ENCODE measurements around the gene UBR2.
"Not testable (repeated sequence)": the region's sequence is repeated elsewhere in the genome, so short reads cannot be mapped to it uniquely, and the experiment has no call there.

The UBR2 gene

DNA sequence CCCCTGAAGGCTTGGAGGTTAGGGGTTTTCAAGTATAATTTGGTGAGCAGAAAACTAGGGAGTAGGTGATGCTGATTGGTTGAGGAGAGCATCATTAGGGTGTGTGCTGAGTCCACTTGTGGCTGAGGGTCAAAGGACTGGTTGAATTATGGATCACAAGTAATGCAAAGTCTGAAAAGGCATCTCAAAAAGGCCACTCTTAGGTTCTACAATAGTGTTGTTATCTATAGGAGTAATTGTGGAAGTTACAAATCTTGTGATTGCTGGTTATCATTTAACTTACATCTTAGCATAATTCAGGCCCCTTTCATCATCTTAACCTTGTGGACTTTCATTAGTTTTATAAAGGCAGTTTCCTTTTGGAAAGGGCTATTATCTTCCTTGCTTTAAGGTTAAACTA, 60.8 kb downstream of the UBR2 start:
- DNase-seq (ENCODE audit: low spot score in 2 of 2) (no peak), ATAC-seq (no peak)
- no peak overlapping the region for H3K4me3 Mint-ChIP-seq
- H3K4me1 Mint-ChIP-seq: peaks cover 6% of the 10 kb centered on the region
- no peak overlapping the region for H3K27ac Mint-ChIP-seq
- no peaks in the 10 kb centered on the region for H3K9me3 Mint-ChIP-seq
- H3K36me3 Mint-ChIP-seq: peaks cover 93% of the 10 kb centered on the region

DNA sequence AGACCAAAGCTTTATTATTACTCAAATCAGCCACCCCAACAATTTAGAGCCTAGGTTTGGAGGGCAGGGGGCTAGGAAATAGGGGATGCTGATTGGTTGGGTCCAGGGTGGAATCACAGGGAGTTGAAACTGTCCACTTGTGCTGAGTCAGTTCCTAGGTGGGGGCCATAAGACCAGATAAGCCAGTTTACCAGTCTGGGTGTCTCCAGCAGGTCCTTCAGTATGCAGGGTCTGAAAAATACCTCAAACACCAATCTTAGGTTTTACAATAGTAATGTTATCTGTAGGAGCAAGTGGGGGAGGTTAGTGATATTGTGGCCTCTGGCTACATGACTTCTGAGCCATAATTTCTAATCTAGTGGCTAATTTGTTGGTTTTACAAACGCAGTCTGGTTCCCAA, 63.2 kb downstream of the UBR2 start:
- peaks cover 90% of the 10 kb centered on the region for H3K36me3 Mint-ChIP-seq
- H3K27ac Mint-ChIP-seq: peak overlapping the region; percentile 33
- no peaks in the 10 kb centered on the region for H3K9me3 Mint-ChIP-seq
- H3K4me1 Mint-ChIP-seq: peaks cover 16% of the 10 kb centered on the region
- ATAC-seq: no peak
- DNase-seq (ENCODE audit: low spot score in 2 of 2): no peak
- H3K4me3 Mint-ChIP-seq: no peak overlapping the region

DNA sequence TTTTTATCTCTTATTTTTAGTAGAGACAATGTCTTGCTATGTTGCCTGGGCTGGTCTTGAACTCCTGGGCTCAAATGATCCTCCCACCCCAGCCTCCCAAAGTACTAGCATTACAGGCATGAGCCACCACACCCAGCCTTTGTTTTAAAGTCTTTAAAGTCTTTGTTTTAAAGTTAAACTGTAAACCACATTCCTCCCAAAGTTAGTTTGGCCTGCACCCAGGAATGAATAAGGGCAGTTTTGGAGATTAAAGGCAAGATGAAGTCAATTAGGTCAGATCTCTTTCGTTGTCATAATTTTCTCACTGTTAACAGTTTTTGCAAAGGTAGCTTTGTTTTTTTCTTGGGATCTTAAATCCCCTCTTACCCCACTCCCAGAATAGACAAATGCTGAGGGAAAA, 63.8 kb downstream of the UBR2 start:
- Mint-ChIP-seq H3K4me1 (peaks cover 16% of the 10 kb centered on the region), H3K4me3 (no peak overlapping the region), H3K36me3 (peaks cover 90% of the 10 kb centered on the region), H3K27ac (peak overlapping the region; percentile 33), H3K9me3 (no peaks in the 10 kb centered on the region)
- ATAC-seq (no peak), DNase-seq (ENCODE audit: low spot score in 2 of 2) (no peak)

DNA sequence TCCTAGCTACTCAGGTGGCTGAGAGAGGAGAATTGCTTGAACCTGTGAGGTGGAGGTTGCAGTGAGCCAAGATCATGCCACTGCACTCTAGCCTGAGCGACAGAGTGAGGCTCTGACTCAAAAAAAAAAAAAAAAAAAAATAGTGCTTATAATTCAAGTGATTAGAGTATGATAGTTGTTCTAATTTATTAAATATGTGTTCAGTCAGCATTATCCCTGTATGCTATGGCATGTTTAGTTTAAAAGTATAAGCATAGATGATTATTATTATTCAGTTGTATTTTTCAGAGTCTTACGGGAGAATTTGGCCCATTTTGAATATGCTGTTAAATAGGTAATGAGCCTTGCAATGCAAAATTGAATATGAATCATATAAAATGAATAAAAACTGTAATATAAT, 64.8 kb downstream of the UBR2 start:
- peaks cover 16% of the 10 kb centered on the region for H3K4me1 Mint-ChIP-seq
- ATAC-seq (no peak), DNase-seq (ENCODE audit: low spot score in 2 of 2) (no peak)
- H3K9me3 Mint-ChIP-seq: no peaks in the 10 kb centered on the region
- H3K36me3 Mint-ChIP-seq: peaks cover 90% of the 10 kb centered on the region
- H3K27ac Mint-ChIP-seq: no peak overlapping the region
- no peak overlapping the region for H3K4me3 Mint-ChIP-seq

GRCh38 chr6:42629845-42630244, 66.0 kb downstream of the UBR2 start:
- no peak for DNase-seq (ENCODE audit: low spot score in 2 of 2)
- no peaks in the 10 kb centered on the region for H3K9me3 Mint-ChIP-seq
- H3K36me3 Mint-ChIP-seq: peaks cover 91% of the 10 kb centered on the region
- ATAC-seq: peak; percentile 62
- peaks cover 16% of the 10 kb centered on the region for H3K4me1 Mint-ChIP-seq
- H3K4me3 Mint-ChIP-seq: no peak overlapping the region
- peak overlapping the region; percentile 88 for H3K27ac Mint-ChIP-seq

- peaks cover 14% of the 10 kb centered on the region for H3K4me1 Mint-ChIP-seq
- DNase-seq (ENCODE audit: low spot score in 2 of 2): no peak
- ATAC-seq: peak; percentile 90
- peaks cover 99% of the 10 kb centered on the region for H3K36me3 Mint-ChIP-seq
- H3K9me3 Mint-ChIP-seq: no peaks in the 10 kb centered on the region
- H3K27ac Mint-ChIP-seq: peak overlapping the region; percentile 78
- H3K4me3 Mint-ChIP-seq: peak overlapping the region; percentile 25
These were observed 73.9 kb downstream of the UBR2 start for GRCh38 chr6:42637681-42638080.

GRCh38 chr6:42642794-42643193, 79.0 kb downstream of the UBR2 start:
- Mint-ChIP-seq H3K36me3 (peaks cover 97% of the 10 kb centered on the region), H3K4me3 (no peak overlapping the region), H3K27ac (peak overlapping the region; percentile 18), H3K9me3 (no peaks in the 10 kb centered on the region), H3K4me1 (peaks cover 9% of the 10 kb centered on the region)
- ATAC-seq (no peak), DNase-seq (ENCODE audit: low spot score in 2 of 2) (no peak)

DNA sequence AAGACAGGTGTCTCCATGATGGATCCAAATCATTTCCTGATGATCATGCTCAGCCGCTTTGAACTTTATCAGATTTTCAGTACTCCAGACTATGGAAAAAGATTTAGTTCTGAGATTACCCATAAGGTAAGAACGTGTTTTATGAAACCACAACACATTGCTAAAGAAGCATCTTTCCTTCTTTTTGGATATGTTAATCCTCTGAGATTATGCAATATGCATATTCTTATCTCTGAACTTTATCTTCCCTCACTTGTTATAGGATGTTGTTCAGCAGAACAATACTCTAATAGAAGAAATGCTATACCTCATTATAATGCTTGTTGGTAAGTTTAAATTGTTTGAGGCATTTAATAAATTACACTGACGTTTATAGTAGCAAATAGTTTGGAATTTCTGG, 80.4 kb downstream of the UBR2 start:
- Mint-ChIP-seq H3K4me1 (no peaks in the 10 kb centered on the region), H3K9me3 (no peaks in the 10 kb centered on the region), H3K27ac (peak overlapping the region; percentile 79), H3K4me3 (no peak overlapping the region), H3K36me3 (peaks cover 97% of the 10 kb centered on the region)
- no peak for DNase-seq (ENCODE audit: low spot score in 2 of 2)
- no peak for ATAC-seq

GRCh38 chr6:42652024-42652746, 88.4 kb downstream of the UBR2 start:
- DNase-seq (ENCODE audit: low spot score in 2 of 2) (no peak), ATAC-seq (no peak)
- Mint-ChIP-seq H3K4me3 (no peak overlapping the region), H3K36me3 (peaks cover 100% of the 10 kb centered on the region), H3K4me1 (no peaks in the 10 kb centered on the region), H3K27ac (peak overlapping the region; percentile 65), H3K9me3 (no peaks in the 10 kb centered on the region)

DNA sequence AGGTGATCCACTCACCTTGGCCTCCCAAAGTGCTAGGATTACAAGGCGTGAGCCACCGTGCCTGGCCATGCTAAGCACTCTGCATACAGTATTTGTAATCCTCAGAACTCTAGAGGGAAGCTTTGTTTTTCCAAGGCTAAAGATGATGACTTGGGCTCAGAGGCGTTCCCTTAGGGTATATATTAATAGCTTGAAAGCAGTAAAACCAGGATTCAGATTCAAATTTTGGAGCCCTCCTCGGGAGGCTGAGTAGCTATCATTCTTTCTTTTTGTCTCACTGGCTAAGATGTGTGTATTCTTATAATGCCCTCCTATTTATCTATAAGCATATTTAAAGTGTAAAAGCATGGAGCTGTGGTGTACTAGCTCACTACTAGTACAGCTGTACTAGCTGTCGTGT, 90.0 kb downstream of the UBR2 start:
- H3K9me3 Mint-ChIP-seq: no peaks in the 10 kb centered on the region
- no peaks in the 10 kb centered on the region for H3K4me1 Mint-ChIP-seq
- peak overlapping the region; percentile 69 for H3K27ac Mint-ChIP-seq
- H3K4me3 Mint-ChIP-seq: no peak overlapping the region
- ATAC-seq (no peak), DNase-seq (ENCODE audit: low spot score in 2 of 2) (no peak)
- peaks cover 100% of the 10 kb centered on the region for H3K36me3 Mint-ChIP-seq

- DNase-seq (ENCODE audit: low spot score in 2 of 2) (no peak), ATAC-seq (no peak)
- Mint-ChIP-seq H3K4me1 (no peaks in the 10 kb centered on the region), H3K27ac (peak overlapping the region; percentile 30), H3K36me3 (peaks cover 100% of the 10 kb centered on the region), H3K4me3 (no peak overlapping the region), H3K9me3 (no peaks in the 10 kb centered on the region)
These were observed 96.0 kb downstream of the UBR2 start for GRCh38 chr6:42659806-42660205.

GRCh38 chr6:42661540-42662153, 97.8 kb downstream of the UBR2 start:
- Mint-ChIP-seq H3K27ac (no peak overlapping the region), H3K9me3 (no peaks in the 10 kb centered on the region), H3K4me1 (no peaks in the 10 kb centered on the region), H3K4me3 (no peak overlapping the region), H3K36me3 (peaks cover 100% of the 10 kb centered on the region)
- DNase-seq (ENCODE audit: low spot score in 2 of 2): peak; percentile 72 to 89
- peak; percentile 81 for ATAC-seq

DNA sequence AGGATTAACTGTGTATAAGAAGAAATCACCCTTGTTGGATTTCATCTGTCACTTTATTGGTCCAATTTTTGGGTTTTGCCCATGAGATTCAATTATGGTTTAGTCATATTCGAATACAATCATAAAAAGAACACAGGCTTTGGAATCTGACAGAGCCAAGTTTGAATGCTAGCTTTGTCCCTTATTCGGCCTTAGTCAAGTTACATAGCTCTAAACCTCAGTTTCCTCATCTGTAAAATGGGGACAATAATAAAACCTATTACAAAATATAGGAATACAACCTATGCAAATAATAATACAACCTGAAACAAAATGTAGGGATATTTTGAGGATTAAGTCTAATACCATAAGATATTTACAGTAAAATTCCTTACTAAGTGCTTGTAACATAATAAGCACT, 100.9 kb downstream of the UBR2 start:
- H3K36me3 Mint-ChIP-seq: peaks cover 100% of the 10 kb centered on the region
- no peak for ATAC-seq
- H3K4me1 Mint-ChIP-seq: no peaks in the 10 kb centered on the region
- H3K4me3 Mint-ChIP-seq: no peak overlapping the region
- DNase-seq (ENCODE audit: low spot score in 2 of 2): no peak
- no peak overlapping the region for H3K27ac Mint-ChIP-seq
- no peaks in the 10 kb centered on the region for H3K9me3 Mint-ChIP-seq

- not testable (repeated sequence) for H3K9me3 Mint-ChIP-seq; H3K4me3 Mint-ChIP-seq; ATAC-seq; H3K27ac Mint-ChIP-seq; DNase-seq (ENCODE audit: low spot score in 2 of 2)
- Mint-ChIP-seq H3K4me1 (peaks cover 16% of the 10 kb centered on the region), H3K36me3 (peaks cover 100% of the 10 kb centered on the region)
These were observed 110.5 kb downstream of the UBR2 start for GRCh38 chr6:42674368-42674767.

GRCh38 chr6:42674780-42675179, 111.0 kb downstream of the UBR2 start:
- DNase-seq (ENCODE audit: low spot score in 2 of 2) (no peak), ATAC-seq (no peak)
- H3K4me3 Mint-ChIP-seq: no peak overlapping the region
- peaks cover 16% of the 10 kb centered on the region for H3K4me1 Mint-ChIP-seq
- H3K9me3 Mint-ChIP-seq: no peaks in the 10 kb centered on the region
- peaks cover 100% of the 10 kb centered on the region for H3K36me3 Mint-ChIP-seq
- H3K27ac Mint-ChIP-seq: peak overlapping the region; percentile 34

- Mint-ChIP-seq H3K4me1 (no peaks in the 10 kb centered on the region), H3K4me3 (no peak overlapping the region), H3K27ac (no peak overlapping the region), H3K36me3 (peaks cover 100% of the 10 kb centered on the region), H3K9me3 (no peaks in the 10 kb centered on the region)
- DNase-seq (ENCODE audit: low spot score in 2 of 2) (no peak), ATAC-seq (no peak)
These were observed 115.5 kb downstream of the UBR2 start for GRCh38 chr6:42679358-42679757.
